T1000 (cell line): ENCODE measurements around the gene SIX5.
"Not testable (repeated sequence)": the region's sequence is repeated elsewhere in the genome, so short reads cannot be mapped to it uniquely, and the experiment has no call there.

Experiments
- DNase-seq: peaks from one replicate; lab custom pipeline; 2025; ENCODE audit warnings: mixed read lengths; lab: John Stamatoyannopoulos, UW

Gene SIX5

DNA sequence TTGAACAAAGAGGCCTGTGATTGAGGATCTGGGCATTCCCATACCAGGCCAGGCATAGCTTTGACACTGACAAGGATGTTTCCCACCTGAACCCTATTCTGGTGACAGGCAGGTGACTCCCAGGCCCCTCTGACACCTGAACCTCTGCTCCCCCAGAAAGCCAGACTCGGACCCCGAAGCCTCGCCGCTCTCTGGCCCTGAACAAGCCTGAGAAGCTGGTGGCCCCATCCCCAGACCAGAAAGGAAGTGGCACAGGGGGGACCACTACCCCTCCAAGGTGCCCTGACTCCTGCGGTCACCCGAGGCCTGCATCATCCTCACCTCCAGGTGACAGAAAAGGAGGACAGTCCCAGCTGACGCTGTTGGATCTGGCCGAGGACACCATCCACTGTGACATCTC is 14.7 kb downstream of the SIX5 start:
- no peak for DNase-seq

- DNase-seq: no peak
Measured at GRCh38 chr19:45753548-45753947, 15.5 kb downstream of the SIX5 start.

GRCh38 chr19:45752639-45753038 is 16.4 kb downstream of the SIX5 start:
- DNase-seq: no peak

- DNase-seq: not testable (repeated sequence)
Measured at GRCh38 chr19:45751483-45751882, 17.6 kb downstream of the SIX5 start.

- DNase-seq: no peak
Measured at GRCh38 chr19:45747513-45747912, 21.5 kb downstream of the SIX5 start.

DNA sequence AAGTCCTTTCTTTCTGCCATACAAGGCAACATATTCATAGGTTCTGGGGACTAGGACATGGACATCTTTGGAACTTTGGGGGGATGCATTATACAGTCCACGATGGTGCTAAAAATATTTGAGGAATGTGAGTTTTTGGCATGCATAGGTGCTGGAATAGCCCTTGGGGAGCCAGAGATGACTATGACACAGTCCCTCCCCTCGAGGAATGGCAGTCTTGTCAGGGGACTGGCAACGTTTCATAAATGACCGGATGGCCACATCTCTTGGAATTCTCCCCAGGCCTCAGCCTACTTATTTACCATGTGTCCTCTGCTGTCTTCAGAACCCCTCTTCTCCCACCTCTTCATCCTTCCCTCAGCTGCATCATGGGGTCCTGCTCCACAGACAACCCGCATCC is 22.2 kb downstream of the SIX5 start:
- DNase-seq: no peak

DNA sequence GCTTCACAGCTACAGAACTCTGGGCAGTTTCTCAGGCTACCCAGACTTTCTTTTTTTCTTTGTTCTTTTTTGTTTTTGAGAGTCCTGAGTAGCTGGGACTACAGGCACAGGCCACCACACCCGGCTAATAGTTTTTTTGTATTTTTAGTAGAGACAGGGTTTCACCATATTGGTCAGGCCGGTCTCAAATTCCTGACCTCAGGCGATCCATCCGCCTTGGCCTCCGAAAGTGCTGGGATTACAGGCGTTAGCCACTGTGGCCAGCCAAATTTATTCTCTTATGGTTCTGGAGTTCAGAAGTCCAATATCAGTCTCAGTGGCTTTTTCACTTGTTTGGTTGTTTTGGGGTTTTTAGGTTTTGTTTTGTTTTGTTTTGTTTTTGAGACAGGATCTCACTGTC is 23.4 kb downstream of the SIX5 start:
- DNase-seq: no peak

DNA sequence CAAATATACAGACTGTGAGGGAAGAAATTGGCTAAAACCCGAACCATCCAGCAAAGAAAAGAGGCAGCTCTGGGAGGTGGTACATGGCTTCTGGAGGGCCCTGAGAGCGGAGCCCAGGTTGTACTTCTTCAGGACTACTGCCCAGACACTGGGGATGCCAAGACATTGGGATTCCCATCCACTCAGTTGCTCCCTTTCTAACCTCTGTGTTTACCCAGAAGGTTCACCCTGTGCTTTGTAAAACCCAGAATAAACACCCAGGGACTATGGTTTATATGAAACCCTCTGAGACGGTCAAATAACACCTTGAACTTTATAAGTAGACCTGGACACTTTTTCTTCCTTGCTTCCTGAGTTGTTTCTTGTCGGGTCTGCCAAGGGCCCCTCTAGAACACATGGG is 26.1 kb downstream of the SIX5 start:
- DNase-seq: no peak

GRCh38 chr19:45739498-45740439 is 29.3 kb downstream of the SIX5 start:
- no peak for DNase-seq

DNA sequence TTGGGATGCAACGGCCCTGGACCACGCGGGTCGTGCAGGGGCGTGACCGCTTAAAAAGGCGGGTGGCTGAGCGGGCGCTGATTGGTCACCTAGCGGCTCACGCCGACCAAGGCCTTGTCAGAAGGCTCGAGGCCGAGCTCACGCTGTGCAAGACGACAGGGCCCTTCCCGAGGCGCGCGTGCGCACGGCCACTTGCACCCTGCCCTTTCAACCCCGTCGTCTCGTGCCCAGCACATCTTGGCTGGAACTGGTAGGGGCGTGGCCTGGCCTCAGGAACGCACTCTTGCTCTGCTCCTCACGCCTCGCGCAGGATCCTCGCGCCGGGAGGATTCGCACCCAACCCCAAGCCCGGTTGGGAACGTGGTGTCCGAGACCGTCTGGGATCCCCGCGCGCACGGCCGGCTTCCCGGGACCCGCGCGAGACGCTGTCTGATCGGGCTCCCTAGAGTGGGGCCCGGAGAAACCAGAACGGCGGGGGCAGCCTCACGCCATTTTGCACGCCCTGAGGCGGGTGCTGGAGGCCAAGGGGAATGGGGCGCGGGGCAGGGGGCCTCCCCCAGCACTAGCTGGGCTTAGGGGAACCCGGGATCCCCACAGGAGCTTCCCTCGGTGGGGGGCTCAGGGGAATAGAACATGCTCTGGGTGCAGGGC is 35.8 kb downstream of the SIX5 start, which contains the start of gene MEIOSIN:
Gene MEIOSIN, plus strand, starts transcription at position 280 of the 651 bp plus-strand sequence. CDS start 1,938 bp downstream, outside the sequence.
- no peak for DNase-seq

- peak; percentile 94 for DNase-seq
Measured at GRCh38 chr19:45730368-45731288, 38.4 kb downstream of the SIX5 start, which contains the start of gene FBXO46. FBXO46 (minus strand) TSS chr19:45730896; CDS start chr19:45713495, 17,401 bp downstream.

GRCh38 chr19:45729800-45730290 is 39.2 kb downstream of the SIX5 start:
- no peak for DNase-seq

- not testable (repeated sequence) for DNase-seq
Measured at GRCh38 chr19:45728683-45729082, 40.4 kb downstream of the SIX5 start.

DNA sequence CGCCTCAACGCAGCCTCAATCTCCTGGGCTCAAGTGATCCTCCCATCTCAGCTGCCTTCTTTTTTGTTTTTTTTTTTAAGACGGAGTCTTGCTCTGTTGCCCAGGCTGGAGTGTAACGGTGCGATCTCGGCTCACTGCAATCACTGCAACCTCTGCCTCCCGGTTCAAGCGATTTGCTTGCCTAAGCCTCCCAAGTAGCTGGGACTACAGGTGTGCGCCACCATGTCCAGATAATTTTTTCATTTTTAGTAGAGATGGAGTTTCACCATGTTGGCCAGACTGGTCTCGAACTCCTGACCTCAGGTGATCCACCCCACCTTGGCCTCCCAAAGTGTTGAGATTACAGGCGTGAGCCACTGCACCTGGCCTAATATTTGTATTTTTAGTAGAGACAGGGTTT is 49.0 kb downstream of the SIX5 start:
- not testable (repeated sequence) for DNase-seq

- no peak for DNase-seq
Measured at GRCh38 chr19:45717983-45718650, 50.9 kb downstream of the SIX5 start.

DNA sequence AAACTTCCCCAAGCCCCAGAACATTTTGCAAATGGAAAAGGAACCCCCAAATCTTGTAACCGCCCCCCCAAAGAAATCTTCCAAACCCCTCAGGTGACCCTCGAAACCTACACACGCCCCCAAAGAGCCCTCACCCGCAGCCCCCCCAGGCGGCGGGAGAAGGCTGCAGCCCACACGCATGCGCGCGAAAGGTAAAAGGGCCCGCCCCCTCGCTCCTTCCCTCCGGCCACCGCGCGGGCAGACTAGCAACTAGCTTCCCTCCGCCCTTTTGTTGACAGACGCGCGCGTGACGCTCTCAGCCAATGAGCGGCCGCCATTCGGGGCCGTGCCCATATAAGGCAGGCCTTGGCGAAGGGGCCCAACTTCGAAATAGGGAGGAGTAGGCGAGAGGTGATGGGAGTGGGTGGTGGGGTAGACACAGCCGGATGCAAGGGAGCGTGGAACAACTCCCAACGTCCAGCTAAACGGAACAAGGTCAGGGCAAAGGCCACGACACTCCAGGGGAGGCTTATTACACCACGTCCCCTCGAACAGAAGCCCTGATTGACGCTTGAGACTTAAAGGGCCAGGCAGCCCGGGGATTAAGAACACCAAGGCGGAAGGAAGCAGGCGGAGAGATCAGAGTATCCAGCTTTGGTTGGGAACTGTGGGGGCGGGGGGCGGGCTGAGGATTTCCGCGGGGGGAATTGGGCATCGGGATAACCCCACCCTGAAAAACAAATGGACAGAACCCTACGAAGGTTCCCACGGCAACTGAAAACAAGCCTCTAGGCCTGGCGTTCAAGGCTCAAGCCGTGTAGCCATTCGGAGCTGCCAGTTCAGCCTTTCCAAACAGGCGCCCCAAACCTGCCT is 51.7 kb downstream of the SIX5 start:
- DNase-seq: peak; percentile 88

GRCh38 chr19:45716359-45717130 is 52.5 kb downstream of the SIX5 start:
- DNase-seq: no peak

DNA sequence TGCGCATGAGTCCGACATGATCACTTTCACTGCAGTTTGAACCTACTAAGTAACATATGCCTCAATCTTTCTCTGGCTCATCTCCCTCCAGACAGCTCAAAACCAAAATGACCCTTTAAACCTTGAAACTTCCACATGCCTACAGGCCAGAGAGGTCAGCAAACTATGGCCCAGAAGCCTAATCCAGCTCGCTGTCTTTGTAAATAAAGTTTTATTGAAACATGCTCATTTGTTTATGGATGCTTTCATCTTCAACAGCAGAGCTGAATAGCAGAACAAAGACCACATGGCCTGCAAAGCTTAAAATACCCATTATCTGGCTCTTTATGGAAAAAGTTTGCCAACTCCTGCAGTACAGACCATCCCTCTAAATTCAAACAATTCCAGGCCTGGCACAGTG is 53.9 kb downstream of the SIX5 start:
- no peak for DNase-seq
